BLaER1 treated with 17β-estradiol and CSF1 and Interleukin-3, amounts not matched to agents 10 nM and 100 nM (cell line): Measurements from ENCODE around the gene ITPA.
A peak's percentile ranks its signal among the peaks of the same experiment; 100 is the strongest.
"Not testable (repeated sequence)": the region's sequence is repeated elsewhere in the genome, so short reads cannot be mapped to it uniquely, and the experiment has no call there.

ENCODE experiments used
- H3K27ac ChIP-seq, 11 experiments: shearing (Covaris generic); formaldehyde crosslinking; 2 replicates each; pipeline ENCODE4 v1.8.1; 2022
- H3K27me3 ChIP-seq, 11 experiments: shearing (Covaris generic); formaldehyde crosslinking; 2 replicates each; pipeline ENCODE4 v1.8.1; 2022
- H3K36me3 ChIP-seq, 11 experiments: shearing (Covaris generic); formaldehyde crosslinking; 2 replicates each; pipeline ENCODE4 v1.8.1; 2022
- H3K4me1 ChIP-seq, 10 experiments: shearing (Covaris generic); formaldehyde crosslinking; 2 replicates each; pipeline ENCODE4 v1.8.1; 2022
- H3K4me2 ChIP-seq, 11 experiments: shearing (Covaris generic); formaldehyde crosslinking; 2 replicates each; pipeline ENCODE4 v1.8.1; 2022
- H3K4me3 ChIP-seq, 10 experiments: shearing (Covaris generic); formaldehyde crosslinking; 2 replicates each; pipeline ENCODE4 v1.8.1; 2022
- H3K9ac ChIP-seq, 11 experiments: shearing (Covaris generic); formaldehyde crosslinking; 2 replicates each; pipeline ENCODE4 v1.8.1; 2022
- H3K9me3 ChIP-seq, 11 experiments: shearing (Covaris generic); formaldehyde crosslinking; replicated peaks in 1 of 11; 2 replicates each; pipeline ENCODE4 v1.8.1; 2022
- H4K20me1 ChIP-seq, 11 experiments: shearing (Covaris generic); formaldehyde crosslinking; 2 replicates each; pipeline ENCODE4 v1.8.1; 2022
- Cebpa-rat ChIP-seq, 11 experiments: shearing (Covaris generic); IDR thresholded peaks; 2 replicates each; pipeline ENCODE4 v1.8.1; 2022

ITPA gene

GRCh38 chr20:3204124-3204794, 5.0 kb upstream of the ITPA start, which contains the start of gene DDRGK1:
DDRGK1 (minus strand) TSS chr20:3204682; CDS start chr20:3204627, 55 bp downstream.
- TF ChIP-seq Cebpa-rat (IDR thresholded peaks at IDR 0.05): peak in 10 of 11 experiments; percentile 9 to 86 (median 66); a peak in 15 of 22 replicates
- Histone ChIP-seq H3K4me3 (peak within 1 kb of the TSS; percentile 81 to 96 (median 88)), H3K27me3 (no peaks in the 10 kb centered on the region), H3K4me1 (peaks cover 19 to 29% (median 25%) of the 10 kb centered on the region in 10 experiments), H3K9me3 (no peaks in the 10 kb centered on the region), H3K36me3 (peaks cover 16 to 39% (median 33%) of the 10 kb centered on the region in 11 experiments), H3K4me2 (peak within 1 kb of the TSS; percentile 94 to 100 (median 98)), H3K9ac (peak within 1 kb of the TSS; percentile 80 to 92 (median 88)), H4K20me1 (peaks cover 0 to 21% (median 6%) of the 10 kb centered on the region in 11 experiments; a peak in 6 of 22 replicates), H3K27ac (peak within 1 kb of the TSS; percentile 67 to 91 (median 84))

DNA sequence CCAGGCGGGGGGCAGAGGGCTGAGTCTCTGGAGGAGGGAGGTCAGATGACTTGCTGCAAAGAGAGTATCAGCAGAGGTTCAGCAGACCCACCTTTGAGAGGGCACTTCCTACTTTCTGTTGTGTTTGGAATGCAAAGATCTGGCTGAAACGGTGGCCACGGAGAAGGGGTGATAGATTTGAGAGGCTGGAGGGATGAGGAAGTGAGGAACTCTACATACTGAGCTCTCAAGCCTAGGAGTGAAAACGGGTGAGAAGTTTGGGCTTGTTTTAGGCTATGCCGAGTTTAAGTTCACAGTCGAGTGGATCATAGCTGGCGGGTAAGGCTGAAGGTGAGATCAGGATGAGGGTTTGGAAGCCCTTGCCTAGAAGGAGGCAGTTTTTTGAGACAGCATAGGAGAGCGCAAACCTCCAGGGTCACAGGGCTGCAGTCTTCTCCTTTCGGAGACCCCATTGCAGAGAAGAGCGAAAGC, 477 bp upstream of the ITPA start:
- Histone ChIP-seq H3K9me3 (no peaks in the 10 kb centered on the region), H3K4me1 (peaks cover 24 to 32% (median 29%) of the 10 kb centered on the region in 10 experiments), H3K4me3 (peak overlapping the region; percentile 76 to 99 (median 90)), H3K9ac (peak overlapping the region; percentile 82 to 96 (median 89)), H3K4me2 (peak overlapping the region; percentile 79 to 98 (median 93)), H3K27me3 (no peaks in the 10 kb centered on the region), H3K36me3 (peaks cover 8 to 17% (median 11%) of the 10 kb centered on the region in 11 experiments), H3K27ac (peak overlapping the region; percentile 82 to 94 (median 90)), H4K20me1 (peaks cover 0 to 23% (median 7%) of the 10 kb centered on the region in 11 experiments; a peak in 11 of 22 replicates)
- no peak for TF ChIP-seq Cebpa-rat (IDR thresholded peaks at IDR 0.05)

DNA sequence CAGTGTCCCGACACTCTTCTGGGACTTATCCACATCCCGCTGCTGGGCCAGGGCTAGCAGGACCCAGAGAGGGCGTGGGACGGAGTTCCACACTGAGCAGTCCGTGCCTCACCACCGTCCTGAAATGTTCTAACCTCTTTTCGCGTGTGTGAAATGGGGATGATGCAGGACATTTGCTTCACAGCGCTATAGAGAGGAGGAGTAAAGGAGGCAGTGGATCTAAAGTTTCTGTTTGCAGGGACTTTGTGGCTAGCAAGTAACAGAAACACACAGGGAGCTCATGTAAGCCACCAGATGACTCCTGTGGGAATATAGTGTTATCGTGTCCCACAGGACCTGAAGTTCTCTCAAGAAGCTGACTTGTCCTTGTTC, 634 bp downstream of the ITPA start:
- Histone ChIP-seq H3K27ac (peak overlapping the region; percentile 82 to 94 (median 90)), H3K9me3 (no peaks in the 10 kb centered on the region), H3K36me3 (peaks cover 16 to 28% (median 21%) of the 10 kb centered on the region in 11 experiments), H3K4me2 (peak overlapping the region; percentile 79 to 98 (median 93)), H3K27me3 (no peaks in the 10 kb centered on the region), H3K4me3 (peak overlapping the region; percentile 76 to 99 (median 90)), H3K9ac (peak overlapping the region; percentile 82 to 96 (median 89)), H3K4me1 (peaks cover 24 to 32% (median 29%) of the 10 kb centered on the region in 10 experiments), H4K20me1 (peaks cover 0 to 27% (median 8%) of the 10 kb centered on the region in 11 experiments; a peak in 10 of 22 replicates)
- no peak for TF ChIP-seq Cebpa-rat (IDR thresholded peaks at IDR 0.05)

GRCh38 chr20:3210346-3210745, 1.0 kb downstream of the ITPA start:
- Histone ChIP-seq H3K36me3 (peaks cover 20 to 32% (median 26%) of the 10 kb centered on the region in 11 experiments), H4K20me1 (peaks cover 0 to 27% (median 8%) of the 10 kb centered on the region in 11 experiments; a peak in 10 of 22 replicates), H3K27me3 (no peaks in the 10 kb centered on the region), H3K4me3 (peak overlapping the region; percentile 76 to 99 (median 90)), H3K4me2 (peak overlapping the region; percentile 79 to 98 (median 93)), H3K4me1 (peaks cover 24 to 35% (median 29%) of the 10 kb centered on the region in 10 experiments), H3K9me3 (no peaks in the 10 kb centered on the region), H3K9ac (peak overlapping the region; percentile 82 to 96 (median 89)), H3K27ac (peak overlapping the region; percentile 82 to 94 (median 90); a peak in 20 of 22 replicates)
- no peak for TF ChIP-seq Cebpa-rat (IDR thresholded peaks at IDR 0.05)

GRCh38 chr20:3213226-3213625, 3.9 kb downstream of the ITPA start:
- no peaks in the 10 kb centered on the region for H3K27me3 ChIP-seq
- H3K9ac ChIP-seq: peak overlapping the region in 3 of 11 experiments; percentile 3 to 44 (median 9); a peak in 3 of 22 replicates
- no peak for TF ChIP-seq Cebpa-rat (IDR thresholded peaks at IDR 0.05)
- H3K4me2 ChIP-seq: no peak overlapping the region
- no peaks in the 10 kb centered on the region for H3K9me3 ChIP-seq
- H4K20me1 ChIP-seq: peaks cover 0 to 27% (median 14%) of the 10 kb centered on the region in 11 experiments; a peak in 10 of 22 replicates
- H3K36me3 ChIP-seq: peaks cover 42 to 61% (median 52%) of the 10 kb centered on the region in 11 experiments
- H3K27ac ChIP-seq: no peak overlapping the region
- no peak overlapping the region for H3K4me3 ChIP-seq
- peaks cover 23 to 44% (median 32%) of the 10 kb centered on the region in 10 experiments for H3K4me1 ChIP-seq

DNA sequence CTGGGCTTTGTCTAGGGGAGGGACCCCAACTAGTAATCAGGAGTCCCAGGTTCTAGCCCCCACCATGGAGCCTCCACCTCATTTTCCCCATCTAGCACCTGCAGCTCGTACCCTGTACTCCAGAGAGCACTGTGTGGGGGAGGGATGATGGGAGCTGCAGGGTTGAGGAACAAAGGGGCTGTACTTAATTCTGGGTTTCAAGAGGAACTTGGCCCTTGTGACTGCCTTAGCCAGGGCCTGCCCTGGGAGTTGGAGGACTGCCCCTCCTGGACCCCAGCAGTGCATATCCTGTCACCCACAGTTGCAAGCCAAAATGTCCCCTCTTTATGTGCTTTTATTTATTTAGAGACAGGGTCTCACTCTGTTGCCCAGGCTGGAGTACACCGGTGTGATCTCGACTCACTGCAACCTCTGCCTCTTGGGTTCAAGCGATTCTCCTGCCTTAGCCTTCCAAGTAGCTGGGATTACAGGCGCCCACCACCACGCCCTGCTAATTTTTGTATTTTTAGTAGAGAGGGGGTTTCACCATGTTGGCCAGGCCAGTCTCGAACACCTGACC, 6.1 kb downstream of the ITPA start:
- peak overlapping the region in 1 of 11 experiments; percentile 46; a peak in 2 of 22 replicates for H3K4me2 ChIP-seq
- peak overlapping the region in 2 of 11 experiments; percentile 41 to 46; a peak in 2 of 22 replicates for H3K9ac ChIP-seq
- not testable (repeated sequence) for H3K4me3 ChIP-seq, H3K27ac ChIP-seq, H3K9me3 ChIP-seq, H3K27me3 ChIP-seq
- H3K36me3 ChIP-seq: peaks cover 57 to 83% (median 70%) of the 10 kb centered on the region in 11 experiments
- peaks cover 14 to 40% (median 22%) of the 10 kb centered on the region in 10 experiments for H3K4me1 ChIP-seq
- H4K20me1 ChIP-seq: peaks cover 0 to 35% (median 22%) of the 10 kb centered on the region in 11 experiments; a peak in 11 of 22 replicates

GRCh38 chr20:3218307-3218988, 9.2 kb downstream of the ITPA start:
- Histone ChIP-seq H3K4me2 (peak overlapping the region in 6 of 11 experiments; percentile 1 to 53 (median 34); a peak in 8 of 22 replicates), H3K4me3 (no peak overlapping the region), H3K9me3 (no peaks in the 10 kb centered on the region), H3K27ac (no peak overlapping the region), H3K27me3 (no peaks in the 10 kb centered on the region), H3K4me1 (peaks cover 19 to 41% (median 31%) of the 10 kb centered on the region in 10 experiments), H3K9ac (no peak overlapping the region), H4K20me1 (peaks cover 0 to 51% (median 29%) of the 10 kb centered on the region in 11 experiments; a peak in 16 of 22 replicates), H3K36me3 (peaks cover 69 to 92% (median 83%) of the 10 kb centered on the region in 11 experiments)
- TF ChIP-seq Cebpa-rat (IDR thresholded peaks at IDR 0.05): no peak
